ENCODE results near the gene PLEKHB1.

GRCh38 chr11:73649206-73649605, 2.8 kb downstream of the PLEKHB1 start:
- no peak for TF ChIP-seq CTCF (IDR thresholded peaks at IDR 0.05; ENCODE audit: low read depth, low read length)
- TF ChIP-seq EZH2phosphoT487 (IDR thresholded peaks at IDR 0.05; ENCODE audit: low read depth): no peak
